ENCODE data around the gene KRTAP19-1.
"Not testable (repeated sequence)": the region's sequence is repeated elsewhere in the genome, so short reads cannot be mapped to it uniquely, and the experiment has no call there.

KRTAP19-1 gene

GRCh38 chr21:30480145-30480544 is at the start of gene KRTAP19-1:
Gene KRTAP19-1 (minus strand): TSS chr21:30480367. CDS start chr21:30480317, 50 bp downstream.
- DNase-seq (ENCODE audit: low read depth), result no peak

DNA sequence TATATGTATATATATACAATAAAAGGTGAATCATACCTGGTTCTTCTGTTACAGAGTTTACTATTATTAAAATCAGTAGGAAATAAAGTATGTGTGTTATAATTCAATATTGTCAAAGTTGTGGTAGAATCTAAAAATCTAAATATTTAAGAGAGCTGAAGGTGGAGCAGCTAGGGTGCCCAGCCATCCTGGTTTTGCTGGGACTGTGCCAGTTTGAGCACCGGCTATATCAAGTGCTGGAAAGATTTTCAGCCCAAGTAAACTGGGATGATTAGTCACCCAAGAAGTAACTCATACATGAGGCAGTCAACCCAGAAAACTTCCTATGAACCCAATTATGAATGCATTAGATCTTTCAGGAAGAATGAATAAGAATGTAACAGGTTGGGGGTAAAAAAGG is 38.7 kb upstream of the KRTAP19-1 start:
- no peak for DNase-seq (ENCODE audit: low read depth)

GRCh38 chr21:30515681-30516080 is 35.5 kb upstream of the KRTAP19-1 start:
- no peak for DNase-seq (ENCODE audit: low read depth)

DNA sequence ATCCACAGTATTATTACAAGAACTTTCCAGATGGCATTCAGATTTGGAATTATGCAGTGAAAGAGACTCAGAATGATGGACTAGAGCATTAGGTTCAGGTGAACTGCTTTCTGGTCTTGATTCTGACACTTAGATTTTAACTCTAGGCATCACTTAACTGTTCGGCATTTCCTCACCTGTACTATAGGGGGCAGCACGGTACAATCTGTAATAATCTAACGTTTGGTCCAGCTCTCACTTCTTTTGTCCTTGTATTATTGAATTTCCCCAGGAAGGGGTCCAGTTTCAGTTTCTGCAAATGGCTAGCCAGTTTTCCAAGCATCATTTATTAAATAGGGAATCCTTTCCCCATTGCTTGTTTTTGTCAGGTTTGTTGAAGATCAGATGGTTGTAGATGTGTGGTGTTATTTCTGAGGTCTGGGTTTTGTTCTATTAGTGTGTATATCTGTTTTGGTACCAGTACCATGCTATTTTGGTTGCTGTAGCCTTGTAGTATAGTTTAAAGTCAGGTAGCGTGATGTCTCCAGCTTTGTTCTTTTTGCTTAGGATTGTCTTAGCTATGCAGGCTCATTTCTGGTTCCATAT is 25.5 kb upstream of the KRTAP19-1 start:
- not testable (repeated sequence) for DNase-seq (ENCODE audit: low read depth)

- no peak for DNase-seq (ENCODE audit: low read depth)
Measured at GRCh38 chr21:30502041-30502440, 21.9 kb upstream of the KRTAP19-1 start, which contains the start of gene KRTAP19-5. Gene KRTAP19-5 (minus strand): TSS chr21:30502141. CDS start chr21:30502090, 51 bp downstream.

DNA sequence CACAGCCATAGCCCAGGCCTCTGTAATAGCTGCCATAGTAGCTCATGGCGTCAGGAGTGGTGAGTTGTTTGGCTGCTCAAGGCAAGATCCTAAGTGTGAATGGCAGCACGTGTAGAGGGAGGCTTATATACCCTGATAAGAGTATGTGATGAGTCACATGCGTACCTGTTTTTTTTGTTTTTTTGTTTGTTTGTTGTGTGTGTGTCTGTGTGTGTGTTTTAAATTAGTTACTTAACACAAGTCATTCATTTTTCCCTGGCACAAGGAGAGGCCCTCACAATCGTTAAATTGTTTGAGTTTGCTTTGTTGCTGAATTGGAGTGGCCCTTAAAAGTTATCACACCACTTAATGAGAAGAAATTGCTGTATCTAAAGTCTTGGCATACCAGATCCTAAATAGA is 16.9 kb upstream of the KRTAP19-1 start, which contains the start of gene KRTAP19-4:
Gene KRTAP19-4 (minus strand): TSS at position 101 of the 400 bp plus-strand sequence. CDS start 55 bp downstream, at position 46.
- DNase-seq (ENCODE audit: low read depth), result no peak

DNA sequence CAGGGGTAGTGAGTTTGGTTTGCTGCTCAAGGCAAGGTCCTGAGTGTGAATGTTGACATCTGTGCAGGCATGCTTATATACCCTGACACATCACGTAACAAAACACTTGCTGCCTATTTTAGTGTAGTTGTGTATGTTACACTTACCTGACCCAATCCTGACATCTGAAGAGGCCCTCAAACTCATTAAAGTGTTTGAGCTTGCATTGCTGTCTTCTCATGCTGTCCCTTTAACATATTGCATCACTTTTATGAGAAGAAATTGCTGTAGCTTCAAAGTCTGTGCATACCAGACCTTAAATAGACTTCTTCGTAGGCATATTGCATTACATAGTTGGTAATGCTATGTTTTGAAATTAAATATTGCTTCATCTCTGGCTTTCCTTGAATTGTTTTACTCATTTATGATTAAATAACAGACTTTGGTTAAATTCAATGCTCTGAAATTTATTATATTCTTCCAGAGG is 11.8 kb upstream of the KRTAP19-1 start, which contains the start of gene KRTAP19-3:
Gene KRTAP19-3 (minus strand): TSS at position 51 of the 466 bp plus-strand sequence. CDS start 56 bp downstream, outside the sequence.
- no peak for DNase-seq (ENCODE audit: low read depth)

DNA sequence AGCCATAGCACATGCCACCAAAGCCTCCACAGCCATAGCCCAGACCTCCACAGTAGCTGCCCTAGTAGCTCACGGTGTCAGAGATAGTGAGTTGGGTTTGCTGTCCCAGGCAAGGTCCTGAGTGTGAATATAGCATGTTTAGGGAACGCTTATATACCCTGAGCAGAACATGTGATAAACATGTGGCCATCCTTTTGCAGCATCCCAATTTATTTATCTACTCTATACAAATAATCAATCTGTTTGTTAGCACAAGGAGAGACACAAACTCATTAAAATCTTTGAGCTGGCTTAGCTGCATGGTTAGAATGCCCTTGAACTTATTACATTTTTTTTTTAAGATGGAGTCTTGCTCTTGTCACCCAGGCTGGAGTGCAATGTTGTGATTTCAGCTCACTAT is 7.2 kb upstream of the KRTAP19-1 start, which contains the start of gene KRTAP19-2:
Gene KRTAP19-2 (minus strand): TSS at position 101 of the 400 bp plus-strand sequence. CDS start 88 bp downstream, at position 13.
- no peak for DNase-seq (ENCODE audit: low read depth)

- no peak for DNase-seq (ENCODE audit: low read depth)
Measured at GRCh38 chr21:30486180-30486579, 6.0 kb upstream of the KRTAP19-1 start.

DNA sequence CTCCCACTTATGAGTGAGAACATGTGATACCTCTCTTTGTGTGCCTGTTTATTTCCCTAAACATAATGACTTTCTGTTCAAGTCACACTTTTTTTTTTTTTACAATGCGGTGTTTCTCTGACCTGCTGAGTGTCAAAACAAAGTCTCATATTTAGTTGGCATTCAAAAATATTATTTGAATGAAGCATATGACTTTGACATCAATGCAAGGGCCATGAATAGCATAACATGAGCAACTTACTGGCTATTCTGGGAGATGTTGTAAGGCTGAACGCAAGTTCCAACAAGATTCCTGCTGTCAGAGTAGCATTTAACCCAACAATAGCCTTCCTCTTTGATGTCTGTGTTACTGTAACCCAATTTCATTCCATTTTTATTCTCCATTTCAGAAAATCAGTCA is 2.0 kb upstream of the KRTAP19-1 start:
- no peak for DNase-seq (ENCODE audit: low read depth)

DNA sequence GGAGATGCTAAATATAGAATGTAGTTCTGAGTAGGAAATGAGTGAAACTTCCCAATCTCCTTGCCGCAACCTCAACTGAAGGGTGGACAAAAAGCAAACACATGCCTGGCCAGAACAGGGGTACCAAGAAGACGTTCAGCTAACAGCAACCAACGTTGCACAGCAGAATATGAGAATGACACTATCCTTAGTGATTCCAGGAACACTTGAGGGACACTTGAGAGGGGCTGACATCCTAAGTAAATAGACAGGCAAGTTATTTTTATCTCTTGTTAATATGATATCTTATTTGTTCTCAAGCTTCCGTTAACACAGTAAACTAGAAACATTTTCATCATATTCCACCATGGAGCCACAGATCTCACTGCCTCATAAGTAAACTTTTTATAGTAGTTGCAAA is 908 bp downstream of the KRTAP19-1 start:
- DNase-seq (ENCODE audit: low read depth), result no peak

- DNase-seq (ENCODE audit: low read depth), result no peak
Measured at GRCh38 chr21:30478004-30478403, 2.2 kb downstream of the KRTAP19-1 start.

DNA sequence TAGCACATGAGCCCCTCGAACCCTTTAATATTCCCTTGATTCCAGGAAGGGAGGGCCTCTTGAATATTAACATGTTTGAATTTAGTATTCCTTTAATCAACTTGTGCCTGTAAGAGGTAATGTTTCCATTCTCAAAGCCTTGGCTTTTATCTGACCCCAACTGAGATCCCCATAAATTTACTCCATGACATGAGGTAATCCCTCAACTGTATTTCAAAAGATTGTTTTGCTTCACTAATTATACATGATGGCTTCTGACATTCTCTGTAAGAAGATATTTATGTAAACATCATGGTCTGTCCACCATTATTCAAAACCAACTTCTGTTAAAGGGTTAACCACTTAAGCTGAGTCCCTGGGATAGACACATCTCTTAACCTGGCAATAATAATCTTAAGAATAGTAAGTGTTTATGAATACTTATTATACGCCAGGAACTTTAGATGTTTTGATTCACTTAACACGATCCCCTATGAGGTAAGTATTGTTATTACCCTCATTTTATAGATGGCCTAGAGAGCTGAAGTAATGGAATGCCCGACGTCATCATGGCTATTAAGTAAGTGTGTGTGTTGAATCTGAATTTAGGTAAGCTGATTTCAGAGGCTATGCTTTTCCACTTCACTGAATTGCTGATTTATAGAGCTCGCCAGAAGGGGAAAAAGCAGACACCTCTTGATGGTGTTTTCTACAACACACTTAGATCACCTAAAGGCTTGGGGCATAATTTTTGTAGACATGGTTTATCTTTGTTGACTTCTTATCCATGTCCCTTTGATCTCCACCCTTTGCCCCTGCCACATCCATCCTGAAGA is 11.1 kb downstream of the KRTAP19-1 start:
- DNase-seq (ENCODE audit: low read depth), result no peak

DNA sequence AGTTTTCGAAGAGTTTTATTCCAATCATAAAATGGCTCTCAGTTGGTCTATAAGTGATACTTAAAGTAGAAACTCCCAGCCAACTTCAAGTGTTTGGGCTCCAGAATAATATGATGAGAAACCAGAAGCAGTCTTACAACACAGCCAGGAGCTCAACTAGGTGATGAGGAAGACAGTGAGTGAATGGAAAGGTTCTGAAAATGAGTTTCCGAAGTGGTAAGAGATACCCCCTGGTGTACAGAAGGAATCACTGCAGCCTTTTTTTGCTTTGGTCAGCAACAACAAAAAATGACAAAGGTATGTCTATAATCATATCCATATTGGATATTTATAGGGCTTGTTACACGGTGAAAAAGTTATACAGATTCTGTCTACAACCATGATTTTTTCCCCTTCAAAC is 16.5 kb downstream of the KRTAP19-1 start:
- DNase-seq (ENCODE audit: low read depth), result no peak

- DNase-seq (ENCODE audit: low read depth), result no peak
Measured at GRCh38 chr21:30448514-30448913, 31.7 kb downstream of the KRTAP19-1 start.

- no peak for DNase-seq (ENCODE audit: low read depth)
Measured at GRCh38 chr21:30447056-30447455, 33.1 kb downstream of the KRTAP19-1 start.

DNA sequence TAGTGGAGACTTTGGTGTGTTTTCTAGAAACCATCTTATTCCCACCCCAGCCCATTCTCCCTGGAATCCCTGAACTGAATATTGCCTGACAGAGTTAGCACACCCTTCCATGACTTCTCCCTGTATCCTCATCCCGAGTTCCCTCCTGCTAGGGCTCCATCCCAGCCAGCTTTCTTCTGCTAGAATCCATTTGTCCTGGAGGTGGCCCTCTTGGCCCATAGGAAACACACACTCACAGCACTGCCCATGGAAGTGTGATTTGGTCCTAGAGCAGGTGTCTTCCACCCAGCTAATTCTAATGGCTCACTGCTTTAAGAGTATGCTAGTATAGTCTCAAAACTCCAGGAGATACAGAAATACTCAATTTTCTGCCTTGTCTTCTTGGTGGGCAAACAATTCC is 36.0 kb downstream of the KRTAP19-1 start:
- DNase-seq (ENCODE audit: low read depth), result no peak

DNA sequence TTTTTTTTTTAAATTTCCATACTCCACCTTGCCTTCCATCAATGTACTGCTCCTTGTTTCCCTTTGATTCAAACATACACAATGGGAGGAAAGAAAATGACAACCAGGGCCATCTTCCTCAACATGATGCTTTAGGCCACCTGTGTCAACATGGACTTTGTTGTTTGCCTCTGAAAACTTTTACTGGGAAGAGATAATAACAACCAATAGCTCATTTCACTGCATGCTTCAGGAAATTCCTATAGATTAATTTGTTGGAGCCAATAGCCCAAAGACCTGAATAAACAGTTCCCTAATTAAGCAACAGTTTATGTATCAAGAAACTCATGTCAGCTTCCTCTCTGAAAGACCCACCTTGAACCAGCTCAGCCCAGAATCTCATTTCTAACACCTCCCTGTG is 36.9 kb downstream of the KRTAP19-1 start:
- DNase-seq (ENCODE audit: low read depth), result no peak

DNA sequence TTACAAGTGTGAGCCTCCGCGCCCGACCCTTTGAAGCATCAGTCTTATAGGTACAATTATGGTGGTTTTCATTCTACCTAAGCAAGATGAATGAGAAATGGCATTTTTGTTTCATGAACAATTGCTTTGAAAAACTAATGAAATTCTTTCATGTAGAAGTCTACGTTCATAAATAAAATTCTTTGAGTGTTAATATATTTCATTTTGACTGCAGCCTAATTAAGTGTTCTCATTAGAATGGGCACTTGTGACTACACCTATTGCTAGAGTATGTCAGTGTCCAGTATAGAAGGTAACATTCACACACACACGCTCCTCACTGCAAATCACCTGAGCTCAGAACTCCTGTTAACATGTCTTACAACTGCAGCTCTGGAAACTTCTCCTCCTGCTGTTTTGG is 40.2 kb downstream of the KRTAP19-1 start, which contains the start of gene KRTAP15-1:
Gene KRTAP15-1 (plus strand): TSS at position 301 of the 400 bp plus-strand sequence. CDS start 53 bp downstream, at position 354.
- DNase-seq (ENCODE audit: low read depth), result no peak

- DNase-seq (ENCODE audit: low read depth), result no peak
Measured at GRCh38 chr21:30437010-30437565, 43.1 kb downstream of the KRTAP19-1 start.

- peak; percentile 11 for DNase-seq (ENCODE audit: low read depth)
Measured at GRCh38 chr21:30434033-30434631, 46.0 kb downstream of the KRTAP19-1 start.

- no peak for DNase-seq (ENCODE audit: low read depth)
Measured at GRCh38 chr21:30430170-30430655, 50.0 kb downstream of the KRTAP19-1 start, which contains the start of gene KRTAP13-4. Gene KRTAP13-4 (plus strand): TSS chr21:30430220. CDS start chr21:30430276, 56 bp downstream.

Data from stromal cell of bone marrow (primary cell).